GM19467 (cell line): ENCODE measurements around the gene LST1.

Experiments
- ATAC-seq: cut with Tn5 transposase; IDR thresholded peaks from one replicate; pipeline ENCODE4 v1.9.1; 2021; ENCODE audit warnings: mild to moderate bottlenecking, moderate library complexity; ENCODE audit not compliant: unreplicated experiment

The LST1 gene

DNA sequence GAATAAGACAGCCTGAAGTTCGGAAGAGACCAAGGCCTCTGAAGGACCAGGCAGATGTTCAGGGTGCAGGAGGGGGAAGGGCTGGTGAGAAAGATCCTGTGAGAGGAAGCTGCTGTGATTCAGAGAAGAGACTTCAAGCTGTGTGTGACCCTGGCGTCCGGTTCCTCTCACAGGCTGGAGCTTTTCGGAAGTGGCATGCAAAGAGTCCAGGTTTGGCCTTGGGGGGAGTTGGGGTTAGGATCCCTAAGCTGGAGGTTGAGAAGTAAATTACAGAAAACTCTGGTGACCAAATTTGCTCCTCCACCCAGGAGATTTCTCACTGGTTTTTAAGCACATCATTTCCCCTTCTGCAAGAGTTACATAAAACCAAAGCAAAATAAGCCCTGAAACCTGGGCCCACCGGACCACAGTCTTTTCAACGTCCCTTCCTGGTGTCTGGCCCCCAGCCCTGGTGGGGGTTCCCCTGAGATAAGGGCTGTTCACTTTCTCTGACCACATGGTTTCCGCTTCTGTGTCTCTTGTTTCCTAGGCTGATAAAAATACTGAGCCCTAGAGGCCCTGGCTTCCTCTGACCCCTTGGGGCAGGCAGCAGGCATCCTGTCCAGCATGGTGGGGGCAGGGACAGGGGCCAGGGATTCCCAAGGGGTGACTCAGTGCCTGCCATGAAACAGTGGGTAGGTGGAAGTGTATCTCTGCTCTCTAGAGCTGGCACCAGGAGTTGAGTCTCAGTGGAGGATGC, 25.9 kb upstream of the LST1 start:
- peak; percentile 54 for ATAC-seq

DNA sequence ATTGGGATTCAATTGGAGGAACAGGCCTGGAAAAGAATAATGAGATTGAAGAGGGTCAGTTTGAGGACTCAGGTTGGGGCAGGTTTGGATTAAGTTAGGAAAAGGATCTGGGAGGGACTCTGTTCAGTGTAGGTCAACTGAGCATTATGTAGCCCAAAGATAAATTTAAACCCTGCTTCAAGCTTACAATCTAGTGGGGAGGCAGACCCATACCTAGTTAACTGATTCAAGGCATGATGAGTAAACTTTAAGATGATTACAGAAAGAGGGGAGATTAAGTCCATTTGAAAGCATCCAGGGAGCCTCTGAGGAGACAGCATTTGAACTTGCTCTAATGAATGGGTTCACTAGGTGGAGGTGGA, 25.4 kb upstream of the LST1 start:
- ATAC-seq: no peak

DNA sequence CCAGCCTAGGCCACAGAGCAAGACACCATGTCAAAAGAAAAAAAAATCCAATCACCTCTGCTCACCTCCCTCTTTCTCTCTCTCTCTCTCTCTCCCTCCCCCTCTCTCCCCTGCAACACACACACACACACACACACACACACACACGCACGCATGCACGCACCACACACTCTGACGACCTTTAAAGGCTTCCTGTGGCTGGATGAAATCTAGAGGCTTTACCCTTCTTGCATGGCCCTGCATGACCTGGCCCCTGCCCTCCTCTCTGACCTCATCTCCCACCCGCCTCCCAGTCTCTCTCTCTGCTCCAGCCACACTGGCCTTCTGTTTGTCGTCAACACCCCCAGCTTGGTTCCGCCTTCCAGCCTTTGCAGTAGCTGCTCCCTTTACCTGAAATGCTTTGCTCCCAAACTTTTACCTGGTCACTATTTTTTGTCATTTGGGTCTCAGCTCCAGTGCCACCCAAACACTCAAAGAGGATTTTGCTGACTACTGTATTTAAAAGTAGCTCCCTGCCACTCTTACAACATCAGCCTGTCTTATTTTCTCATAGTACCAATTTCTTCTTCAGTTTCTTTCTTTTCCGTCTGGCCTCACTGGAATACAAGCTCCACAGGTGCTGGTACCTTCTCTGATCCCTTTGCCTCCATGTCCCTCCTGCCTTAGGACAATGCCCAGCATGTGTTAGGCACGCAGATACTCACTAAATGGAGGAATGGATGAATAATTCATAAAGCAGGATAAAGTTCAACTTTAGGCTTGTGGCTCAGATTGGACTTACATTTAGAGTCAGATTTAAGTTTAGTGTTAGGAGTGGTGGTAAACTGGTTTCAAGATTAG, 18.3 kb upstream of the LST1 start:
- ATAC-seq: no peak

DNA sequence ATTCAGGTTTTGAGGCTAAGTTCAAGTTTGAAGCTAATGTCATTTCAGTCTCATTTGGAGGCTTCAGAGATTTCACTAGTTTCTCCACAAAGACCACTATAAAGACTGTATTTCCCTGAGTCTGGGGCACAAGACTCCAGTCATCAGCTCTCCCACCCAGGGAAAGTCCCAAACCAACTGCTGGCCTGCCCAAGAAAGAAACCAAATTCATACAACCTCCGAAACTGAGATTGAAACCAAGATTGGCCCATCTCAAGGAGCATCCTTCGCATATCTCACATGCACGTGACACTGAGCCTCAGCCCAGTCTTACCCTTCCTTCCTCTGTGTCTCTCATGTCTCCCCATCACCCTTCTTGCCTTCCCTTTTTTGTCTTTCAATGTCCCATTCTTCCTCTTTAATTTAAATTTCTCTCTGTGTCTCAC, 17.5 kb upstream of the LST1 start:
- peak; percentile 59 for ATAC-seq

DNA sequence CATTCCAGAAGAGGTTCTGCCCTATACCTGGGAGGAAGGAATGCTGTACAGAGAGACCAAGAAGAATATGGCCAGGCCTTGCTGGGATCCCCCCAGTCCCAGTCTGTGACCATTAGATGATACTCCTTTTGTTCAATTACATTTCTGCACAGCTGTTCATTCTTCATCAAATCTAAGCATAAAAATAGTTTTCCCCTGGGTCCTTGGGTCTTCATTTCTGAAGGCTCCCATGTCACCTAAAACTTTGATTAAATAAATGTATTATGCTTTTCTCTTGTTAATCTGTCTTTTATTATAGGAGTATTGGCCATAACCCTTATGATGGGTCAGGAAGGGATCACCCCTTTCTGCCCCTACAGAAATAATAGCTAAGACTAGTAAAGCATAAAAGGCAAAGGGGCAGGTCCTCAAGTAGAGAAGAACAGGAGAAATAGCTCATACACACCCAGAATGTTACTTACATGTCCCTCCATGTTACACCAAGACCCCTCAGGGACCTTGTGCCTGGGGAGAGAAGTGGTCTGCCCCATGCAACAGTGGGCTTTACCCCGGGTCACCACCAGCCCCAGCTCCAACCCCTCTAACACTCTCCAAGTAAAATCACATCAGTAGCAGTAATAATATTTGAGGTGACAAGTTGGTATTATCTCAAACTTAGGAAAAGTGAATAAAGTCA, 16.1 kb upstream of the LST1 start:
- no peak for ATAC-seq

DNA sequence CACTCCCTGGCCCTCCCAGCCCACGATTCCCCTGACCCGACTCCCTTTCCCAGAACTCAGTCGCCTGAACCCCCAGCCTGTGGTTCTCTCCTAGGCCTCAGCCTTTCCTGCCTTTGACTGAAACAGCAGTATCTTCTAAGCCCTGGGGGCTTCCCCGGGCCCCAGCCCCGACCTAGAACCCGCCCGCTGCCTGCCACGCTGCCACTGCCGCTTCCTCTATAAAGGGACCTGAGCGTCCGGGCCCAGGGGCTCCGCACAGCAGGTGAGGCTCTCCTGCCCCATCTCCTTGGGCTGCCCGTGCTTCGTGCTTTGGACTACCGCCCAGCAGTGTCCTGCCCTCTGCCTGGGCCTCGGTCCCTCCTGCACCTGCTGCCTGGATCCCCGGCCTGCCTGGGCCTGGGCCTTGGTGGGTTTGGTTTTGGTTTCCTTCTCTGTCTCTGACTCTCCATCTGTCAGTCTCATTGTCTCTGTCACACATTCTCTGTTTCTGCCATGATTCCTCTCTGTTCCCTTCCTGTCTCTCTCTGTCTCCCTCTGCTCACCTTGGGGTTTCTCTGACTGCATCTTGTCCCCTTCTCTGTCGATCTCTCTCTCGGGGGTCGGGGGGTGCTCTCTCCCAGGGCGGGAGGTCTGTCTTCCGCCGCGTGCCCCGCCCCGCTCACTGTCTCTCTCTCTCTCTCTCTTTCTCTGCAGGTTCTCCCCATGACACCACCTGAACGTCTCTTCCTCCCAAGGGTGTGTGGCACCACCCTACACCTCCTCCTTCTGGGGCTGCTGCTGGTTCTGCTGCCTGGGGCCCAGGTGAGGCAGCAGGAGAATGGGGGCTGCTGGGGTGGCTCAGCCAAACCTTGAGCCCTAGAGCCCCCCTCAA, 13.8 kb upstream of the LST1 start, which contains the start of gene LTA:
Gene LTA (plus strand): TSS at position 249 of the 871 bp plus-strand sequence. CDS start 454 bp downstream, at position 703.
- peak; percentile 30 for ATAC-seq

DNA sequence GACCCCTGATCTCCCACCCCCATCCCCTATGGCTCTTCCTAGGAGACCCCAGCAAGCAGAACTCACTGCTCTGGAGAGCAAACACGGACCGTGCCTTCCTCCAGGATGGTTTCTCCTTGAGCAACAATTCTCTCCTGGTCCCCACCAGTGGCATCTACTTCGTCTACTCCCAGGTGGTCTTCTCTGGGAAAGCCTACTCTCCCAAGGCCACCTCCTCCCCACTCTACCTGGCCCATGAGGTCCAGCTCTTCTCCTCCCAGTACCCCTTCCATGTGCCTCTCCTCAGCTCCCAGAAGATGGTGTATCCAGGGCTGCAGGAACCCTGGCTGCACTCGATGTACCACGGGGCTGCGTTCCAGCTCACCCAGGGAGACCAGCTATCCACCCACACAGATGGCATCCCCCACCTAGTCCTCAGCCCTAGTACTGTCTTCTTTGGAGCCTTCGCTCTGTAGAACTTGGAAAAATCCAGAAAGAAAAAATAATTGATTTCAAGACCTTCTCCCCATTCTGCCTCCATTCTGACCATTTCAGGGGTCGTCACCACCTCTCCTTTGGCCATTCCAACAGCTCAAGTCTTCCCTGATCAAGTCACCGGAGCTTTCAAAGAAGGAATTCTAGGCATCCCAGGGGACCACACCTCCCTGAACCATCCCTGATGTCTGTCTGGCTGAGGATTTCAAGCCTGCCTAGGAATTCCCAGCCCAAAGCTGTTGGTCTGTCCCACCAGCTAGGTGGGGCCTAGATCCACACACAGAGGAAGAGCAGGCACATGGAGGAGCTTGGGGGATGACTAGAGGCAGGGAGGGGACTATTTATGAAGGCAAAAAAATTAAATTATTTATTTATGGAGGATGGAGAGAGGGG, 12.6 kb upstream of the LST1 start:
- ATAC-seq: no peak

DNA sequence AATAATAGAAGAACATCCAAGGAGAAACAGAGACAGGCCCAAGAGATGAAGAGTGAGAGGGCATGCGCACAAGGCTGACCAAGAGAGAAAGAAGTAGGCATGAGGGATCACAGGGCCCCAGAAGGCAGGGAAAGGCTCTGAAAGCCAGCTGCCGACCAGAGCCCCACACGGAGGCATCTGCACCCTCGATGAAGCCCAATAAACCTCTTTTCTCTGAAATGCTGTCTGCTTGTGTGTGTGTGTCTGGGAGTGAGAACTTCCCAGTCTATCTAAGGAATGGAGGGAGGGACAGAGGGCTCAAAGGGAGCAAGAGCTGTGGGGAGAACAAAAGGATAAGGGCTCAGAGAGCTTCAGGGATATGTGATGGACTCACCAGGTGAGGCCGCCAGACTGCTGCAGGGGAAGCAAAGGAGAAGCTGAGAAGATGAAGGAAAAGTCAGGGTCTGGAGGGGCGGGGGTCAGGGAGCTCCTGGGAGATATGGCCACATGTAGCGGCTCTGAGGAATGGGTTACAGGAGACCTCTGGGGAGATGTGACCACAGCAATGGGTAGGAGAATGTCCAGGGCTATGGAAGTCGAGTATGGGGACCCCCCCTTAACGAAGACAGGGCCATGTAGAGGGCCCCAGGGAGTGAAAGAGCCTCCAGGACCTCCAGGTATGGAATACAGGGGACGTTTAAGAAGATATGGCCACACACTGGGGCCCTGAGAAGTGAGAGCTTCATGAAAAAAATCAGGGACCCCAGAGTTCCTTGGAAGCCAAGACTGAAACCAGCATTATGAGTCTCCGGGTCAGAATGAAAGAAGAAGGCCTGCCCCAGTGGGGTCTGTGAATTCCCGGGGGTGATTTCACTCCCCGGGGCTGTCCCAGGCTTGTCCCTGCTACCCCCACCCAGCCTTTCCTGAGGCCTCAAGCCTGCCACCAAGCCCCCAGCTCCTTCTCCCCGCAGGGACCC, 11.7 kb upstream of the LST1 start:
- no peak for ATAC-seq

DNA sequence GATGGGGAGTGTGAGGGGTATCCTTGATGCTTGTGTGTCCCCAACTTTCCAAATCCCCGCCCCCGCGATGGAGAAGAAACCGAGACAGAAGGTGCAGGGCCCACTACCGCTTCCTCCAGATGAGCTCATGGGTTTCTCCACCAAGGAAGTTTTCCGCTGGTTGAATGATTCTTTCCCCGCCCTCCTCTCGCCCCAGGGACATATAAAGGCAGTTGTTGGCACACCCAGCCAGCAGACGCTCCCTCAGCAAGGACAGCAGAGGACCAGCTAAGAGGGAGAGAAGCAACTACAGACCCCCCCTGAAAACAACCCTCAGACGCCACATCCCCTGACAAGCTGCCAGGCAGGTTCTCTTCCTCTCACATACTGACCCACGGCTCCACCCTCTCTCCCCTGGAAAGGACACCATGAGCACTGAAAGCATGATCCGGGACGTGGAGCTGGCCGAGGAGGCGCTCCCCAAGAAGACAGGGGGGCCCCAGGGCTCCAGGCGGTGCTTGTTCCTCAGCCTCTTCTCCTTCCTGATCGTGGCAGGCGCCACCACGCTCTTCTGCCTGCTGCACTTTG, 10.7 kb upstream of the LST1 start, which contains the start of gene TNF:
Gene TNF (plus strand): TSS at position 231 of the 567 bp plus-strand sequence. CDS start 177 bp downstream, at position 408.
- ATAC-seq: no peak

DNA sequence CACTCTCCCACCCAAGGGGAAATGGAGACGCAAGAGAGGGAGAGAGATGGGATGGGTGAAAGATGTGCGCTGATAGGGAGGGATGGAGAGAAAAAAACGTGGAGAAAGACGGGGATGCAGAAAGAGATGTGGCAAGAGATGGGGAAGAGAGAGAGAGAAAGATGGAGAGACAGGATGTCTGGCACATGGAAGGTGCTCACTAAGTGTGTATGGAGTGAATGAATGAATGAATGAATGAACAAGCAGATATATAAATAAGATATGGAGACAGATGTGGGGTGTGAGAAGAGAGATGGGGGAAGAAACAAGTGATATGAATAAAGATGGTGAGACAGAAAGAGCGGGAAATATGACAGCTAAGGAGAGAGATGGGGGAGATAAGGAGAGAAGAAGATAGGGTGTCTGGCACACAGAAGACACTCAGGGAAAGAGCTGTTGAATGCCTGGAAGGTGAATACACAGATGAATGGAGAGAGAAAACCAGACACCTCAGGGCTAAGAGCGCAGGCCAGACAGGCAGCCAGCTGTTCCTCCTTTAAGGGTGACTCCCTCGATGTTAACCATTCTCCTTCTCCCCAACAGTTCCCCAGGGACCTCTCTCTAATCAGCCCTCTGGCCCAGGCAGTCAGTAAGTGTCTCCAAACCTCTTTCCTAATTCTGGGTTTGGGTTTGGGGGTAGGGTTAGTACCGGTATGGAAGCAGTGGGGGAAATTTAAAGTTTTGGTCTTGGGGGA, 10.0 kb upstream of the LST1 start:
- no peak for ATAC-seq

DNA sequence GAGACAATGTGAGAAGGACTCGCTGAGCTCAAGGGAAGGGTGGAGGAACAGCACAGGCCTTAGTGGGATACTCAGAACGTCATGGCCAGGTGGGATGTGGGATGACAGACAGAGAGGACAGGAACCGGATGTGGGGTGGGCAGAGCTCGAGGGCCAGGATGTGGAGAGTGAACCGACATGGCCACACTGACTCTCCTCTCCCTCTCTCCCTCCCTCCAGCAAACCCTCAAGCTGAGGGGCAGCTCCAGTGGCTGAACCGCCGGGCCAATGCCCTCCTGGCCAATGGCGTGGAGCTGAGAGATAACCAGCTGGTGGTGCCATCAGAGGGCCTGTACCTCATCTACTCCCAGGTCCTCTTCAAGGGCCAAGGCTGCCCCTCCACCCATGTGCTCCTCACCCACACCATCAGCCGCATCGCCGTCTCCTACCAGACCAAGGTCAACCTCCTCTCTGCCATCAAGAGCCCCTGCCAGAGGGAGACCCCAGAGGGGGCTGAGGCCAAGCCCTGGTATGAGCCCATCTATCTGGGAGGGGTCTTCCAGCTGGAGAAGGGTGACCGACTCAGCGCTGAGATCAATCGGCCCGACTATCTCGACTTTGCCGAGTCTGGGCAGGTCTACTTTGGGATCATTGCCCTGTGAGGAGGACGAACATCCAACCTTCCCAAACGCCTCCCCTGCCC, 9.0 kb upstream of the LST1 start:
- ATAC-seq: no peak

DNA sequence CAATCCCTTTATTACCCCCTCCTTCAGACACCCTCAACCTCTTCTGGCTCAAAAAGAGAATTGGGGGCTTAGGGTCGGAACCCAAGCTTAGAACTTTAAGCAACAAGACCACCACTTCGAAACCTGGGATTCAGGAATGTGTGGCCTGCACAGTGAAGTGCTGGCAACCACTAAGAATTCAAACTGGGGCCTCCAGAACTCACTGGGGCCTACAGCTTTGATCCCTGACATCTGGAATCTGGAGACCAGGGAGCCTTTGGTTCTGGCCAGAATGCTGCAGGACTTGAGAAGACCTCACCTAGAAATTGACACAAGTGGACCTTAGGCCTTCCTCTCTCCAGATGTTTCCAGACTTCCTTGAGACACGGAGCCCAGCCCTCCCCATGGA, 8.5 kb upstream of the LST1 start:
- ATAC-seq: no peak

DNA sequence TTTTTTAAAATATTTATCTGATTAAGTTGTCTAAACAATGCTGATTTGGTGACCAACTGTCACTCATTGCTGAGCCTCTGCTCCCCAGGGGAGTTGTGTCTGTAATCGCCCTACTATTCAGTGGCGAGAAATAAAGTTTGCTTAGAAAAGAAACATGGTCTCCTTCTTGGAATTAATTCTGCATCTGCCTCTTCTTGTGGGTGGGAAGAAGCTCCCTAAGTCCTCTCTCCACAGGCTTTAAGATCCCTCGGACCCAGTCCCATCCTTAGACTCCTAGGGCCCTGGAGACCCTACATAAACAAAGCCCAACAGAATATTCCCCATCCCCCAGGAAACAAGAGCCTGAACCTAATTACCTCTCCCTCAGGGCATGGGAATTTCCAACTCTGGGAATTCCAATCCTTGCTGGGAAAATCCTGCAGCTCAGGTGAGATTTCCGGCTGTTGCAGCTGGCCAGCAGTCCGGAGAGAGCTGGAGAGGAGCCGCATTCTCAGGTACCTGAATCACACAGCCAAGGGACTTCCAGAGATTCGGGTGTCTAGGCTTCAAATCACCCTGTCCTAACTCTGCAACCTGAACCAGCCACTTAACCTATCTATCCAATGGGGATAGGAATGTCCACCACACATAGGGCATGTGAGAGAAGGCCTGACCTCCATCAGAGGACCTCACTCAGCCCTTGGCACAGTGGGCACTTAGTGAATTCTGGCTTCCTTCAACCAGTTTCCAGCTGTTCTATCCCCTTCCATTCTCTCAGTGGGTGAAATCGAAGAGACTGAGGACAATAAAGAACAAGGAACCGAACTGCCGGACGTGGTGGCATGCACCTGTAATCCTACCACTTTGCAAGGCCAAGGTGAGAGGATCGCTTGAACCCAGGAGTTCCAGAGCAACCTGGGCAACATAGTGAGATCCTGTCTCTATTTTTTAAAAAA, 7.6 kb upstream of the LST1 start:
- ATAC-seq: no peak

DNA sequence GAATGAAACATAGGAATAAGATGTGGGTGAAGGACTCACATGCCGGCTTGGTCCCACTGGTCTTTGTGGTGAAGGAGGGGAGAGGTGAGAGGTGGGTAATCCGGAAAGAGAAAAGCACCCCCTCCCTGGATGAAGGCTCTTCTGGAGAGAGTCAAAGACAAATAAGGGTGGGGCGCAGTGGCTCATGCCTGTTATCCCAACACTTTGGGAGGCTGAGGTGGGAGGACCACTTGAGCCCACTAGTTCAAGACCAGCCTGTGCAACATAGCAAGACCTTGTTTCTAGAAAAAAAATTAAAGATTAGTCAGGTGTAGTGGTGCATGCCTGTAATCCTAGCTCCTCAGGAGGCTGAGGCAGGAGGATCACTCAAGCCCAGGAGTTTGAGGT, 7.0 kb upstream of the LST1 start:
- ATAC-seq: no peak

DNA sequence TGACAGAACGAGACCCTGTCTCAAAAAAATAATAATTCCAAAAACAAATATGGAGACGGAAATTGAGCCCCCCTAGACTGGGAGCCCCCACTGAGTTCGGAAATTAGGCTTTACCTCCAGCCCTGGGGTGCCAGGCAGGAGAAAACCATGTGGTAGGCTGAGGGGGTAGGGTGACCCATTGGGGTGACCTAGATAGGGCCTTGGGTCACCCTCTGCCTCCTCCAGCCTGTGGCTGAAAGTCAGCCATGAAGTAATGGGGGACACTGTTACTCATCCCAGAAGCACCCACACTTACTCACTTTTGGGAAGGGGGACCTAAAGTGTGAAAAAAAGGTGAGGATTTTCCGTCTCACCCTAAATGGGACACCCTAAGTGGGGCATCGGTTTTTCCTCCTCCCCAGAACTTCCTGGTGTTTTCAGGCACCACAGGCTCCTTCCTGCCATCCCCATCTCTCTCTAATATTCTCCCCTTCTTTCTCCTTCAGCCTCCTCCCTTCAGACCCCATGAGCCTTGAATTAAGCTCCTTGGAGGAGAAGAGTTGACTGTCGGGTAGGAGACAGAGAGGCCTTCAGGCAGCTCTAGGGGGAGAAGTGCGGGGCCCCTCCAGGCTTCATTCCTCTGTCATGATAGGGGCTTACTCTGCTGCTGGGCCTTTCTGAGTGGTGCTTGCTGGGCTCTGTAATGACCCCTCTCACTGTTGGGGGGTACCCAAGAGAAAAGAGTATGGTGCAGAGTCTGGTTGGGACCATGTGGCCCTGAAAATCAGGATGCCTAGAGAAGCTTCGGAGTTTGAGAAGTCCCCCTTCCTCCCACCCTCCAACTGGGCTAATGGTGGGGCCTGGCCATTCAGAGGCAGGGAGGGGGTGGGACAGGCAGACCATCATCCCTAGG, 6.3 kb upstream of the LST1 start:
- no peak for ATAC-seq
